B cell (primary cell): ENCODE data around the gene MAPT. TPM values are rescaled to one million over a fixed set of nuclear protein-coding genes. Genes with fewer than 3 reads are reported as not detected.

ENCODE experiments used
- ATAC-seq: fragments of 200-7000 bp; cut with Tn5 transposase; one replicate; pipeline ENCODE4 v1.10.0; 2021; ENCODE audit warnings: low read depth, mild to moderate bottlenecking, moderate number of reproducible peaks, moderate library complexity
- CTCF ChIA-PET: fragments of 350-600 bp; sonication (Branson Sonifier 250); formaldehyde crosslinking; loops from one replicate; lab custom pipeline; 2021; ENCODE audit warnings: antibody characterized with exemption, inconsistent platforms; lab: Charles Lee
- POLR2A ChIA-PET: fragments of 350-600 bp; sonication (Branson Sonifier 250); formaldehyde crosslinking; loops from one replicate; lab custom pipeline; 2021; ENCODE audit warnings: antibody characterized with exemption; lab: Charles Lee
- DNase-seq: peaks from one replicate; pipeline ENCODE4 v3.0.0; 2013
- H2AFZ ChIP-seq: 2 replicates; pipeline ENCODE4 v1.6.1; 2012; ENCODE audit warnings: mild to moderate bottlenecking, low read depth, low read length; ENCODE audit not compliant: insufficient read depth, poor library complexity, severe bottlenecking
- H3K27ac ChIP-seq, 2 donors: 1 replicate in 1 of 2; 2 replicates in 1 of 2; pipeline ENCODE4 v1.5.1; 2012 to 2013; ENCODE audit warnings: low read length in 2 of 2, mild to moderate bottlenecking in 2 of 2, moderate library complexity in 1 of 2
- H3K27me3 ChIP-seq, 4 experiments: fragments of 200-600 bp in 1 of 4; sonication (generic) in 1 of 4; replicated peaks in 1 of 4; 1 replicate in 2 of 4; 2 replicates in 2 of 4; pipeline versions ENCODE4 v1.6.1 to v1.7.0; 2013 to 2016; ENCODE audit warnings: low read length in 3 of 4, mild to moderate bottlenecking in 2 of 4, mixed read lengths in 1 of 4, moderate library complexity in 1 of 4; ENCODE audit not compliant: insufficient read depth in 4 of 4, control insufficient read depth in 3 of 4; ENCODE audit errors: control extremely low read depth in 1 of 4
- H3K36me3 ChIP-seq, 2 experiments: replicated peaks in 1 of 2; 1 replicate in 1 of 2; 2 replicates in 1 of 2; pipeline versions ENCODE4 v1.6.1 to v1.7.1; 2013; ENCODE audit warnings: low read length in 1 of 2; ENCODE audit not compliant: insufficient read depth in 2 of 2, control insufficient read depth in 1 of 2; ENCODE audit errors: control extremely low read depth in 1 of 2, extremely low read depth in 1 of 2
- H3K4me1 ChIP-seq, 2 donors: fragments of 200-600 bp in 1 of 2; sonication (generic) in 1 of 2; 1 replicate in 1 of 2; 2 replicates in 1 of 2; pipeline versions ENCODE4 v1.5.1 to v1.6.1; 2013 to 2017; ENCODE audit warnings: low read length in 2 of 2; ENCODE audit not compliant: control insufficient read depth in 2 of 2, insufficient read depth in 2 of 2
- H3K4me2 ChIP-seq: replicated peaks from 2 replicates; pipeline ENCODE3; 2012; ENCODE audit warnings: mild to moderate bottlenecking, low read depth, low read length; ENCODE audit not compliant: poor library complexity, severe bottlenecking
- H3K4me3 ChIP-seq, 5 experiments: fragments of 200-600 bp in 1 of 5; sonication (generic) in 1 of 5; 1 replicate in 3 of 5; 2 replicates in 2 of 5; pipeline versions ENCODE4 v1.5.1 to v1.7.0; 2011 to 2016; ENCODE audit warnings: low read length in 4 of 5, mild to moderate bottlenecking in 4 of 5, low read depth in 2 of 5, control low read depth in 1 of 5, moderate library complexity in 1 of 5; ENCODE audit not compliant: insufficient read depth in 1 of 5; ENCODE audit errors: control extremely low read depth in 1 of 5, extremely low read depth in 1 of 5
- H3K79me2 ChIP-seq: fragments of 200-600 bp; sonication (generic); one replicate; pipeline ENCODE4 v1.6.0; 2016; ENCODE audit warnings: low read length; ENCODE audit not compliant: control insufficient read depth, insufficient read depth
- H3K9ac ChIP-seq: fragments of 200-600 bp; sonication (generic); 2 replicates; pipeline ENCODE4 v1.6.1; 2017; ENCODE audit warnings: mild to moderate bottlenecking, low read length, moderate library complexity
- H3K9me3 ChIP-seq, 3 donors: one replicate each; pipeline versions ENCODE4 v1.6.1 to v1.7.1; 2013; ENCODE audit warnings: low read length in 2 of 3; ENCODE audit not compliant: control insufficient read depth in 2 of 3, insufficient read depth in 1 of 3; ENCODE audit errors: control extremely low read depth in 1 of 3
- H4K20me1 ChIP-seq: 2 replicates; pipeline ENCODE4 v1.6.0; 2012; ENCODE audit warnings: mild to moderate bottlenecking, low read length; ENCODE audit not compliant: insufficient read depth, control insufficient read depth, poor library complexity, severe bottlenecking
- H3K27ac Mint-ChIP-seq: one replicate; pipeline ENCODE4 v1.8.0; 2021; ENCODE audit warnings: mixed read lengths
- H3K27me3 Mint-ChIP-seq: one replicate; pipeline ENCODE4 v1.8.0; 2021; ENCODE audit warnings: mixed read lengths
- H3K4me1 Mint-ChIP-seq: one replicate; pipeline ENCODE4 v1.8.0; 2021; ENCODE audit warnings: mixed read lengths
- H3K4me3 Mint-ChIP-seq: one replicate; pipeline ENCODE4 v1.8.0; 2021; ENCODE audit warnings: mixed read lengths
- H3K9me3 Mint-ChIP-seq: one replicate; pipeline ENCODE4 v1.8.0; 2022; ENCODE audit warnings: mixed read lengths; ENCODE audit not compliant: insufficient read depth
- EZH2 ChIP-seq: IDR thresholded peaks from 2 replicates; pipeline ENCODE4 v1.6.1; 2012; ENCODE audit warnings: borderline replicate concordance, low read depth, mild to moderate bottlenecking, moderate library complexity, low read length; ENCODE audit not compliant: insufficient read depth, poor library complexity, severe bottlenecking
- WGBS: methylation state at CpG from one replicate; pipeline ENCODE4 v1.1.5; 2013; ENCODE audit warnings: missing lambda C conversion rate; ENCODE audit not compliant: insufficient coverage; 5-methylcytosine and 5-hydroxymethylcytosine counted together
- intact Hi-C: fragments of 100-400 bp; cut with micrococcal nuclease; formaldehyde crosslinking; loops from one replicate; pipeline ENCODE4 v1.10.0; 2022
- polyA plus RNA-seq: library from polyadenylated mRNA; depleted of rRNA; stranded (reverse); fragments of >200 nt; gene quantifications from 2 replicates; pipeline ENCODE4 v1.2.3, GENCODE V29; 2012
- total RNA-seq, 2 donors: library from RNA; stranded (reverse); fragments of 120-200 nt in 1 of 2; gene quantifications; 1 replicate in 1 of 2; 2 replicates in 1 of 2; pipeline versions ENCODE4 v1.2.3 to v1.2.4, GENCODE V29; 2013 to 2022
- TF ChIP-seq, protein P1 (sequence below): fragments of 200-600 bp; IDR thresholded peaks from one replicate; pipeline ENCODE4 v1.8.0; 2022; ENCODE audit warnings: antibody characterized with exemption, mild to moderate bottlenecking

The MAPT gene
- total and polyA plus RNA-seq, 2 donors (not counting 1 experiment from before 2014, with no cell fraction given), result 0.13 to 0.20 TPM

DNA sequence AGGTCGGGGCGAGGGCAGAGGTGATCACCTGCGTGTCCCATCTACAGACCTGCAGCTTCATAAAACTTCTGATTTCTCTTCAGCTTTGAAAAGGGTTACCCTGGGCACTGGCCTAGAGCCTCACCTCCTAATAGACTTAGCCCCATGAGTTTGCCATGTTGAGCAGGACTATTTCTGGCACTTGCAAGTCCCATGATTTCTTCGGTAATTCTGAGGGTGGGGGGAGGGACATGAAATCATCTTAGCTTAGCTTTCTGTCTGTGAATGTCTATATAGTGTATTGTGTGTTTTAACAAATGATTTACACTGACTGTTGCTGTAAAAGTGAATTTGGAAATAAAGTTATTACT lies 133.6 kb downstream of the MAPT start:
- no peaks in the 10 kb centered on the region for H3K27me3 ChIP-seq
- no peak for DNase-seq
- ATAC-seq, result no peak
- H3K79me2 ChIP-seq, result no peaks in the 10 kb centered on the region
- H3K27ac Mint-ChIP-seq, result peak overlapping the region; percentile 81
- peak overlapping the region in 1 of 2 donors; percentile 69 for H3K27ac ChIP-seq
- no peaks in the 10 kb centered on the region for H4K20me1 ChIP-seq
- H3K4me3 Mint-ChIP-seq, result no peak overlapping the region
- intact Hi-C loops, result no loop called here
- H3K9me3 ChIP-seq, result peaks cover 0 to 3% (median 2%) of the 10 kb centered on the region in 3 donors
- 92% methylated on average over 4 of the region's 4 CpGs for WGBS
- H3K4me1 Mint-ChIP-seq, result peaks cover 57% of the 10 kb centered on the region
- TF ChIP-seq EZH2, result no peak
- TF ChIP-seq, protein P1, sequence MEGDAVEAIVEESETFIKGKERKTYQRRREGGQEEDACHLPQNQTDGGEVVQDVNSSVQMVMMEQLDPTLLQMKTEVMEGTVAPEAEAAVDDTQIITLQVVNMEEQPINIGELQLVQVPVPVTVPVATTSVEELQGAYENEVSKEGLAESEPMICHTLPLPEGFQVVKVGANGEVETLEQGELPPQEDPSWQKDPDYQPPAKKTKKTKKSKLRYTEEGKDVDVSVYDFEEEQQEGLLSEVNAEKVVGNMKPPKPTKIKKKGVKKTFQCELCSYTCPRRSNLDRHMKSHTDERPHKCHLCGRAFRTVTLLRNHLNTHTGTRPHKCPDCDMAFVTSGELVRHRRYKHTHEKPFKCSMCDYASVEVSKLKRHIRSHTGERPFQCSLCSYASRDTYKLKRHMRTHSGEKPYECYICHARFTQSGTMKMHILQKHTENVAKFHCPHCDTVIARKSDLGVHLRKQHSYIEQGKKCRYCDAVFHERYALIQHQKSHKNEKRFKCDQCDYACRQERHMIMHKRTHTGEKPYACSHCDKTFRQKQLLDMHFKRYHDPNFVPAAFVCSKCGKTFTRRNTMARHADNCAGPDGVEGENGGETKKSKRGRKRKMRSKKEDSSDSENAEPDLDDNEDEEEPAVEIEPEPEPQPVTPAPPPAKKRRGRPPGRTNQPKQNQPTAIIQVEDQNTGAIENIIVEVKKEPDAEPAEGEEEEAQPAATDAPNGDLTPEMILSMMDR, result no peak
- H3K9me3 Mint-ChIP-seq, result no peaks in the 10 kb centered on the region
- peaks cover 6 to 26% of the 10 kb centered on the region in 2 experiments for H3K36me3 ChIP-seq
- H2AFZ ChIP-seq, result no peak overlapping the region
- no peaks in the 10 kb centered on the region for H3K27me3 Mint-ChIP-seq
- ChIA-PET CTCF (interaction anchor here (1.0 to 6.2 kb wide), 5 partner anchors 8 to 186 kb away, joined by 3 to 43 read pairs (median 11); no protein-coding TSS in a partner anchor), POLR2A (interaction anchor here (0.8 to 1.7 kb wide), 2 partner anchors 7 to 81 kb away, joined by 4 to 9 read pairs; no protein-coding TSS in a partner anchor)
- peaks cover 49 to 59% of the 10 kb centered on the region in 2 donors for H3K4me1 ChIP-seq
- no peak overlapping the region for H3K4me3 ChIP-seq
- no peak overlapping the region for H3K4me2 ChIP-seq
- no peak overlapping the region for H3K9ac ChIP-seq

DNA sequence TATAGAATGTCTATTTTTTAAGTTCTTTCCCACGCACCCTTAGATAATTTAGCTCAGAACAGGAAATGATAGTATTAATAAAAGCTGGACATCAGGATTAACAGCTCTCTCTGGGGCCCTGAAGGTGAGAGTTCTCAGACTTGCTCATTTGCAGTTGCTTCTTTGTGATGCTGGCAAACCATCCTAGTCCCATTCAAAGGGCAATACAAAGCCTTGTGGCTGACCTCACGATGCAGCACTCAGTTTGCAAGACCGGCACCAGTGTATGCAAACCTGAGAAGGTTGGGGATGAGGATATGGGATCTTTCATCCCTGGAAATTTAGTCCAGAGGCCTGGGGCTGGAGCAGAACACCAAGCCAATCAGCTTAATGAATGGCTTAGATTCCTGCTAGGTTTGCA lies 134.0 kb downstream of the MAPT start:
- Mint-ChIP-seq H3K4me3 (no peak overlapping the region), H3K9me3 (no peaks in the 10 kb centered on the region), H3K27me3 (no peaks in the 10 kb centered on the region), H3K27ac (peak overlapping the region; percentile 81), H3K4me1 (peaks cover 53% of the 10 kb centered on the region)
- WGBS, result 92% methylated on average over 2 of the region's 3 CpGs
- Histone ChIP-seq H3K4me3 (no peak overlapping the region), H3K79me2 (no peaks in the 10 kb centered on the region), H3K9ac (peak overlapping the region; percentile 27), H3K4me1 (peaks cover 49 to 59% of the 10 kb centered on the region in 2 donors), H3K36me3 (peaks cover 6 to 30% of the 10 kb centered on the region in 2 experiments), H3K27me3 (no peaks in the 10 kb centered on the region), H3K9me3 (peaks cover 0 to 3% (median 2%) of the 10 kb centered on the region in 3 donors), H4K20me1 (no peaks in the 10 kb centered on the region), H2AFZ (no peak overlapping the region), H3K4me2 (peak overlapping the region; percentile 28), H3K27ac (peak overlapping the region in 1 of 2 donors; percentile 69)
- DNase-seq (no peak), ATAC-seq (no peak)
- TF ChIP-seq, protein P1, result no peak
- TF ChIP-seq EZH2, result no peak
- intact Hi-C loops, result no loop called here
- POLR2A ChIA-PET, result interaction anchor here (1.7 kb wide), 1 partner anchor 8 kb away, joined by 9 read pairs; no protein-coding TSS in a partner anchor
- CTCF ChIA-PET, result interaction anchor here (1.0 to 6.2 kb wide), 6 partner anchors 8 to 186 kb away, joined by 3 to 43 read pairs (median 8); no protein-coding TSS in a partner anchor
